Stimulated activated CD8-positive, alpha-beta memory T cell treated with anti-CD3 and anti-CD28 coated beads, Interleukin-4, amount 100 ng/mL, for 1 hour (primary cell): Measurements from ENCODE around the gene SOCS2.
"Not testable (repeated sequence)": the region's sequence is repeated elsewhere in the genome, so short reads cannot be mapped to it uniquely, and the experiment has no call there.

Source experiments
- DNase-seq, 2 donors: peaks; one replicate each; pipeline ENCODE4 v3.0.0-alpha.2; 2020; ENCODE audit warnings: low read depth in 2 of 2, low spot score in 1 of 2

Gene SOCS2

DNA sequence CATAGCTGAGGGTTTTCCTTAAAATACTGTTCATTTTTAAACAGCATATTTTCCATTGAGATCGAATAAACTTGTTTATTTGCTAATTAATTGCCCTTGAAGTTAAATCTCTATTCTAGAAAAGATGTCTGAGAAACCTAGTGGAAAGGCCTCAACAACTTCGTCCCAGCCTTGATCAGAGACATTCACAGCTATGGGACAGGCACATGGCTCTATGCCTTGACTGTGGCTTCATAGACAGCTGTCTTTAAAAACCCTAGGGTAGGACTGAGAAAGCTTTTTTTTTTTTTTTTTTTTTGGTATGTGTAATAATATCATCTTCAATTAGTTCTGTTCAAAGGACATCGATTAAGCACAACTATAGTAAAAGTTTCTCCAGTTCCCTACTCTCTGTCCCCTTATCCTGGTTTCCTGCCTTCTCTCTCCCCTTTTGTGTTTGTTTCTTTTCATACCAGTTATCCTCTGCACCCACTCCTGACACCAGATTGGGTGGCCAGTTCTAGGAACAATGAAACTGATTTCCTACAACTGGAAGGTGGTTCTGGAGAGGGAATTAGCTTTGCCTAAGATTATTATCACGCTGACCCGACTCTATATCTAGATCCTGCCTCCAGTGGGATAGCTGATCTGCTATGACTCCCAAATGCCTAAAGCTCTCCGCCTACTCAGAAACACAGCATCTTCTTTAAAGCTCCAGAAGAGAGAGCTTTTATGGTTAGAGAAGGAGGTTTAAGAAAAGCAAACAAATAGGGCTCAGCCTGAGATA is 20.3 kb downstream of the SOCS2 start:
- DNase-seq, result no peak

DNA sequence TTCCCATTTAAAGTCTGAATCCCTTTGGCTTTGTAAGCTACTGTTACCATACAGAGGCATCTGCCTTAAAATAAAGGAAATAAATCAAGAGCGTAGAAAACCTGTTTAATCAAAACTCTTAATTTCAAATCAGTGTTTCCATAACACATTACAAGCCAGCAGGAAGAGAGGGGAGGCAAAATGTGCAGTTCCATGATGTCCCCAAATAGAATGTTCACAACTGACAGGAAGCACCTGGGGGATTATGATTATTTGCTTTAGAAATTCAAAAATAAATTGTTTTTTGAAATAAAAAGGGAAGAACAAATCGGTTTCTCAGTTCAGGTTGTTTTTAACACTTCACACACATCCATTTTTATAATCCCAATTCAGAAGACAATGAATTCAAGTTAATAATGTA is 21.4 kb downstream of the SOCS2 start:
- DNase-seq, result no peak

DNA sequence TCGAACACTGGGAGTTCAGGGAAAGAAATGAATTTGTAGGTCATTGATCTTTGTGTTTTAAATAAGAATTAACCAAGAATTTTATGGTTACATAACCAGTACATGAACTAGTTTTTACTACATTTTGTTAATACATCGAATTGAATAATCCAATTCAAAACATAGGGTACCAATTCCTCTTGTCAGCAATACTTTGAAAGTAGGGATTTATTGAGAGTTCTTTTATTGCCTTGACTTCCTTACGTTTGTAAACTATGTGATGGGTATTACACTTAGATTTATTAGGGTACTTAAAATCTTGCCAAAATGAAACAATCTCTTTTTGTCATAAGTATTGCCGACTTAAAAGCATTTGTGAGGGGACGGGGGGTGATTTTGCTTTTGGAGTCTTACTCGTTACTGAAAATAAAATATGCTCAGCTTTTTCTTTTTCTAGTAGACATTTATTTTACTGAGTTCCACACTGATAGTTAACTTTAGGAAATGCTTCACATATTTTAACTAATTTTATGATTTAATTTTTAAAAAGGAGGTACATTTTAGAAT is 22.4 kb downstream of the SOCS2 start:
- no peak for DNase-seq

DNA sequence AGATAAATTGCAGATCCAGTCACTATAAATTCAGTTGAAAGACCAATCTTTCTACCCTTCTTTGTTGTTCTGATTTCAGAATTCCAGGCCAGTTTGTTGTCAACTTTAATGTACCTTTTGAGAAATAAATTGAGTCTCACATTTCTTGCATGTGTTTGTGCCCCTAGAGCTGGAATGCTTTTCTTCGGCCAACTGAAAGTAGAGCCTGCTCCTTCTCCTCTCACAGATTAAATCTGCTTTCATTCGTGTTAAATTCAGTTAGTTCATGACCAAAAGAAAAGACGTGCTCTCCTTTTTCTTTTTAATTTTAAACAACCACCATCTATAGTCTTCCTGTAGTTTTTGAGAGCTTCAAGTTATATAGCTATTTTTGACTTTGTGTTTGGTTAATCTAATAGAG is 22.9 kb downstream of the SOCS2 start:
- DNase-seq, result no peak

DNA sequence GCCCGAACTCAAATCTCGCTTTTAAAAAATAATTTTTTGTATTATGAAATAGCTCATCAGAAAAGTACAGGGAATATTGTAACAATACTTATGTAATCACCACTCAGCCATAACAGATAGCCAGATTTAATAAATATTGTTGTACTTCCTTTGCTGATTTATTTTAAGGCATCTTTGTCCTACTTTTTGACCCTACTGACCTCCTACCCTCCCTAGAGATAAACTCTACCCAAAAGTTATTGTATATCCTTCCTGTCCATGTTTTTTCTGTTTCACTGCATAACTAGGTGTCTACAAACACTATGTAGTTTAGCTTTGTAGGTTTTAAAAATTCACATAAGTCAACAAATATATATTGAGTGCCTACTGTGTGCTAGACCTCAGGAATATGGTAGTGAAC is 25.1 kb downstream of the SOCS2 start:
- no peak for DNase-seq

DNA sequence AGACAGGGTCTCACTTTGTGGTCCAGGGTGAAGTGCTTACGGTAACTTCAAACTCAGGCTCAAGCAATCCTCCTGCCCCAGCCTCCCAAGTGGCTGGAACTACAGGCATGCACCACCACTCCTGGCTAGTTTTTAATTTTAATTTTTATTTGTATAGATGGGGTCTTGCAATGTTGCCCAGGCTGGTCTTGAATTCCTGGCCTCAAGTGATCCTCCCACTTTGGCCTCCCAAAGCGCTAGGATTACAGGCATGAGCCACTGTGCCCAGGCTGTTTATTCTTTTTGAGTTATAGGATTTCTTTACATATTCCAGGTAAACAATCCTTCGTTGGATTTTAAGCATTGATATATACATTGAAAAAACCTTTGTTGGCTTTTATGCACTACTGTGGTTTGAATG is 26.7 kb downstream of the SOCS2 start:
- DNase-seq, result no peak

DNA sequence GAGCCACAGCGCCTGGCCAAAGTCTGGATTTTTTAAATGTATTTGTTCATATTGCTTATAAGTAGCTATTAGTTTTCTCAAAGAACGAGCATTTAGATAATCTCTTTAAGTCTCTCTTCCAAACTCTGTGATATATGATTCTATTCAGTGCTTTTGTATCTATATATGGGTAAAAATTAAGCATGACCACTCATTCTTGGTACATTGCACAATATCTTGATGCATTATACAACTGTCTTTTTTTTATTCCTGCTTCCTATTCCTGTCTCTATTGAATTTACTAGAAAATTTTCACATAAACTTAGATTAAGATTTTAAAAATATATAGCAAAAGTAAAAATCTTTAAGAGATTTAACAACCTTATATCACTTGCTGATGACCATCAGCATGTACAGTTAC is 29.1 kb downstream of the SOCS2 start:
- no peak for DNase-seq

DNA sequence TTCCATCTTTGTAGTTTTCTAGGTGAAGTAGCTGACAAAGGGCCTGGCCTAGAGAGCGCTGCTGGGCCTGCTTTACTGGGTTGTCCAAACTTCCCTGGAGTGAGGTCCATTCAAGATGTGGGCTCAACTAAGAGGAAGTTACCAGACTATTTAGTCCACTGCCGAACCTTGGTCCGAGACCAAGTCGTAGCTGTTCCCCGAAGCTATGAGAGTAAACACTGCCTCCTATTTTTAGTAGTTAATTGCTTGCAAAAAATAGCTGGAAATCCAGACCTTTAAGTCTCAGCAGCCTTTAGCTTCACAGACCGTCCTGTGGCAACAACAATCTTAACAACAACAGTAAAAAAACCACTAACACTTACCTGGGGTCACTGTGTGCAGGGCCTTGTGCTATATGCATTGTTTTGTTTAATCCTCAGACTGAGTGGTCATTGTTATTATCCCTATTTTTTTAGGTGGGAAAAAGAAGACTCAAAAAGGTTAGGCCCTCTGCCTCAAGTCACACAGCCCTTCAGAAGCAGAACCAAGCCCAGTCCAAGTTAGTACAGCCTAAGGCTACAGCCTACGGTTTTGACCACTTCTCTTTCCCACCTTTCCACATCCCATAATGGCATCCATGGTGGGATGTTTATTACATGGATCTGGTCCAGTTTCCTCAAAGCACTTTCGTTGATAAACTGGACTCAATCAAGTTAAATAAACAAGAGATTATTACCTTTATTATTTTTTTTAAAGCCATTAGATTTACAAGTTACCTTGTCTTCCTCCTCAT is 30.6 kb downstream of the SOCS2 start:
- DNase-seq, result no peak

DNA sequence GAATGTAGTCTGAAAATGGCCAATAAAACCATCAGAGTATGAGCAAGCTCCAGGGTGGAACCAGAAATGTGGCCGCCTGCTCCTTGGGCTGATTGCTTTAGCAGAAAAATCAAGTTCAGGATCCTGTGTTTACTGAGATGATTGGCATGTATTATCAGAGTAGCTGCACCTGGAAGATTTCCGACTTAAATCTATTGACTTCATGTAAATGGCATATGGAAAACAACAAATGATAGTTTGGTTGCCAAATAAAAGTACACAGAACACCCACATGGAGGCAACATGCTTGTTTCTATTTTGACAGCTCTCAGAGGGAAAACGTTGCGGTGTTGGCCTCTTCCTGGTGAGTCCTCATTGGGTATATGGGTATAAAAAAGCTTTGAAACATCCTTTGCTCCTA is 31.3 kb downstream of the SOCS2 start:
- DNase-seq, result no peak

DNA sequence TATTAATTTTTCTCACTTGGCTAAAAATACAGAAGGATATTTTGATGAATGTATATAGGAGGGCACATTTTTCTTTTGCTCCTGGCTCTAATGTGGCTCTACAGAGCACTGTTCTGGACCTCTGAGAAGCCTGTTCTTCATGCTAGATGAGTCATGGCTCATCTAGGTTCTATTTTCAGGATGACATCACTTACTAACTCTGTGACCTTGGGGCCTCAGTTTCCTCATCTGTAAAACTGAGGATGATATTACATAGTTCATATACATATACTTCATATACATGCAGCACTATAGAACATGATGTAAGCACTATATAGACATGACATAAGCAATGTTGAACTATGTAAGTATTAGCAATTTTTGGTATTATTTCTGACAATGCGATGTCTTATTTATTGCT is 35.8 kb downstream of the SOCS2 start:
- no peak for DNase-seq

DNA sequence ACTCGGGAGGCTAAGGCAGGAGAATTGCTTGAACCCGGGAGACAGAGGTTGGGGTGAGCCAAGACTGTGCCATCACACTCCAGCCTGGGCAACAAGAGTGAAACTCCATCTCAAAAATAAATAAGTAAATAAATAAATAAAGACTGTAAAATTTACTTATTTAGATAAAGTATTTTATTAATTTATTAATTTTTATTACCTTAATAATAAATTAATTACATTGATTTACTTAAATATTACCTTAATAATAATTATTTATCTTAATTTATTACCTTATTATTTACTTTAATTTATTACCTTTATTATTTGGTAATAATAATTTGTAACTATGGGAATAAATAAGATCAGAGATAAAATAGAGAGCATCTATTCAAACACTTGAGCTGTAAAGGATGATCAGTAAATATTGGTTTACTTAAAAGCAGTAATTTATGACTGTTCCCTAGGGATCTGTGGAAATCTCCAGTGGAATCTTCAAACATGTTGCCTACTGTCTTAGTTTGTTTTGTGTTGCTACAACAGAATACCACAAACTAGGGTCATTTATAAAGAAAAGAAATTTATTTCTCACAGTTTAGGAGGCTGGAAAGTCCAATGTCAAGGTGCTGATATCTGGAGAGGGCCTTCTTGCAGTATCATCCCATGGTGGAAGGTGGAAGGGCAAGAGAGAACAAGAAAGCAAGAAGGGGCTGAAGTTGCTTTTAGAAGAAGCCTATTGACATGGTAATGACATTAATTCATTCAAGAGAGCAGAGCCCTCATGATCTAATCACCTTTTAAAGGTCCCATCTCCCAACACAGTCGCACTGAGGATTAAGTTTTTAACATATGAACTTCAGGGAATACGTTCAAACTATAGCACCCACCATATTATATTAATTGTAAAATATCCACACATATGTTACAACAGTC is 37.1 kb downstream of the SOCS2 start:
- DNase-seq, result no peak

DNA sequence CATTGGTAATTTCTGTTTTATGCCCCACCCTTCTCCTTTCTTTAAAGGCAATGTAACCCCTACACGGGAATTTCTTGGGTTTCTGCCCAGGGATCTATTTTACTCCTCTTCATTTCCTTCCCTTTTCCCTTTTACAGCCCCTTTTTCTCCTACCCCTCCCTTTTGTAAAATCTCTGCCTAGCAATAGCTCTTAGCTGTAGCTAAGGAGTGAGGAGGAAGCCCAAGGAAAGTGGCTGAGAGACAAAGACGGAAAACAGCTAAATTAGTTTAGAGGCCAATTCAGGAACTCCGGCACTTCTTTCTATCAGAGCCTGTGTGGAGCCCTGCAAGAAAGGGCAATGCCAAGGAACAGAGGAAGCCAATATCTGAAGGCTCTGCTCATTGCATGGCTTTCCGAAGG is 40.3 kb downstream of the SOCS2 start:
- DNase-seq, result no peak

DNA sequence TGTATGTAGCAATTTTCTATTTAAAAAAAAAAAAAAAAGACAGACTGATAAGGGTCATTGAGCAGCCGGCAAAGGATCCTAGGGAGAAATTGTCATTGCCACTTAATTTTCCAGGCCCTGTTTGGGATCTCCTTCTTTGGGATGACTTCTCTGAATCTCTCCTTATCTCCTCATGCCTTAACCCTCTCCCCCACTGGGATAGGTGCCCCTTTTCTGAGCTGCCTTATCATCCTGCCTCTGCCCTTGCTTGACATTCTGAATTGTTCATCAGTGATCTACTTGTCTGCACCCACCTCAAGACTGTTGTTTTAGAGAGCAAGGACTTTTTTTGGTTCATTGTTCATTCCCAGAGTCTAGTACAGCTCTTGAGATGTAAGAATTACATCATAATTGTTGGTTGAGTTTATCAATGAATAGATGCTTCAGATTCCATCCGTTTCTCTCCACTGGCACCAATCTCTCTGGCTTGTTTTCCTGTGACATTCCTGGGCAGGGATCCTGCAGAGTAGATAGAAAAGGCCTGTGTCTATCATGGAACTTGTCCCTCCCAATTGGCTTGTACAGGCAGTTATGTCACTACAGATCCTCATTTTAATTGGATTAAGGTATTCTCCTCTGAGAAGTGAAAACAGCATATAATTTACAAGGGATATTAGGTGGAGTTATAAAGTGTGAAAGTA is 42.6 kb downstream of the SOCS2 start:
- DNase-seq, result no peak

DNA sequence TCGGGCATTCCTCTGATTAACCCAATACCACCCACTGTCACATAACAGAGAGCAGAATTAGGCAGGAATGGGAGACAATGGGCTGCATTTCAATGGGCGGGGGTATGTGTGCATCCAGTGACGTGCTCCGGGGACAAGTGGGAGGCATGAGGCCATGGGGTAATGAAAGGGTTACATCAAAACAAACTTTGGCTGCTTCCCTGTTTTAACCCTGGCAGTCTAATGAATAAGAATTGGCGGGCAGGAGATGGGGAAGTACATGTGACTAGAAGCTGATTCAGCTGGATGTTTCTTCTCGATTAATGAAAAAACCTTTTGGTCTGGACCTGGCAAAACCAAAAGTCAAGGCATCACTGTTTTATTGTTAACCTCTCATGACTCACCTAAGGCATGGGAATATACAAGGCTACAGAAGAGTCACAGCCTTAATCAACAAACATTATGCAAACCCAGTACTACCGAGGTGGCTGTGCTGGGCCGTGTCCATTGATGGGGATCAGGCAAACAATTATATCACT is 44.2 kb downstream of the SOCS2 start:
- DNase-seq, result no peak

DNA sequence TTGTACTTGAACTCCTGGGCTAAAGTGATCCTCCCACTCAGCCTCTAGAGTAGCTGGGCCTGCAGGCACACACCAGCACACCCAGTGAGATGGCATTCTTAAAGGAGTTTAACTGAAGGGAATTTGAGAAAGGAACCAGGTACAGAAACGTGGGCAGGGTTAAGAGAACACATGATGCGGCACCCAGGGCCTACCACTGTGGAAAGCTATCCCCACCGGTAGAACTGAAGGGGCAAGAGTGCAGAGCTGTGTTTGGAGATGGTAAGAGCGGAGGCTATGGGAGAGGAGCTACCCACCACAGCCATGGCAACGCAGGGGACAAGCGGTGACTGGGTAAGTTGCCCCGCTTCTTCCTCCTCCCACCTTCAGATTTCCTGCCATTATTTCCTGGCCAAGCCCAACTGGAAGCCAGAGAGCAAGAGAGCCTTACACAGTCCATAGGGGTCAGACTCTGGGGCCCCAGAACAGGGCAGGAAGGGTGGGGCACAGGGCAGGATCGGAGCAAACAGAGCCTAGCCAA is 46.5 kb downstream of the SOCS2 start:
- DNase-seq, result no peak

DNA sequence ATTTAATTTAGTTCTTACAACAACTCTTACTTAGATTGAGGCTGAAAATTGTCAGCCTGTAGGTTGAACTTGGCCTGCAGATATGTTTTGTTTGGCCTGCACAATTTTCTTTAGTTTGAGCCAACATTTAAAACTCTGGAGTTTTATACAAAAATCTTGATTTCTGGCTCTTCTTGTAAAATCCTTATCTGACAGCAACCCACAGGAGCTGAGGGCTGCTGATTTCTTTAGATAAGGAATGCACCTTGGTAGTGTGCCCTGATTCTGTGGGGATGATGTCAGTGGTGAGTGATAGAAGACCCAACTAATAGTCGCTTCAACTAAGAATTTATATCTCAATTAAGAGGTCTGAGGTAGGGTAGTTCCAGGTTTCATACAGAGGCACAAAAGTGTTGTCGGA is 49.5 kb downstream of the SOCS2 start:
- no peak for DNase-seq

DNA sequence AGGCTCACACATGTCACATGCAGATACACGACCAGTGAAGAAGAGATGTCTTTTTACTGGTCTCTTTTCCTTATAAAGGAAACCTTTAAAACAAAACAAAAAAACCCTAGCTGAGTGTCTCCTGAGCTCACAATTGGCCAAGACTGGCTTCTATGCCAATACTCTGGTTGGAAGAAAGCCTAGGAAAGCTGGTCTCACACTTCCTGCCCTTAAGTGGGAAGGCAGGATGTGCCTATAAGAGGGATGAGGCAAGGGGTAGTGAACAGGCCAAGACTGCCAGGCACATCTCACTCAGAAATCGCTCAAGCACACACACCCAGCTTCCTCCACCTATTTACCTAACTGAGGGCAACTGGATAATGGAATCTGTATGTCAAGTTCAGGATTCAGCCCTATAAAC is 50.0 kb downstream of the SOCS2 start:
- no peak for DNase-seq

DNA sequence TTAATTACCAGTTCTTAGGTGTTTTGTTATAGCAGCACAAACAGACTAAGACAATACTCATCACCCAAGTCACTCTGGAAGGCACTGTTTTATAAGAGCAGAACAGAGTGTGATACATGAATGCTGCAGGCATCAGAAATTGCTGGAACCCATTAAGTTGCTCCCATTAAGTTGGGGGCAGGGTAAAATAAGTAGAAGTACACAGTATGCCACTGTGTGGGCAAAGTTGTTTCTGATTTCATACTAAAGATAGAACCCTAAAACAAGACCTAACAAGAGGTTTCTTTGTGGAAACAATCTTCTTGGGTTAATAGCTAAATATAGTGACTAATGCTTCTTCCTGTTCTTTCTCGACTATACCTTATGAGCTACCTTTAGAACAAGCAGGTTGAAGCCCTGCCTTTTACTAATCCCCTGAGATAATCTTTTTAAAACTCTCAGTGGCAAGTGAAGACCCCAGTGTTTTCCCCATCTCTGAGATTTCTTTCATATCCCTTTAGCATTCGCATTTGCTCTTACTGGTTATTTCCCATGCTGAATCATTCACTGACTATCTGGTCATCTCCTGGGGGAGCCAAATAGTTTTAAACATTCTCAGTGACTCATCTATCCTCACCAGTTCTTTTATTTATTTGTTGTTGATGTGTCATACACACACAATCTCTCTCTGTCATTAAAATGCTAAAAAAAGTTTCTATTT is 52.3 kb downstream of the SOCS2 start:
- DNase-seq, result no peak

DNA sequence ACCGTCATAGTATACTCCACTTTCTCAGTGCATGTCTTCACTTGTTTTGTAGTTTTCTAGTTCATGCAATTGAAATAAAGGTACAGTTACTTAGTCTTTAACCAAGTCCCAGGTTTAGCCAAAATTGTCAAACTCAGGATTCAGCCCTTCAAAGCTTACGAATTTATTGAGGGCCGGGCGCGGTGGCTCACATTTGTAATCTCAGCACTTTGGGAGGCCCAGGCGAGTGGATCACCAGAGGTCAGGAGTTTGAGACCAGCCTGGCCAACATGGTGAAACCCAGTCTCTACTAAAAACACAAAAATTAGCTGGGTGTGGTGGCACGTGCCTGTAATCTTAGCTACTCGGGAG is 52.8 kb downstream of the SOCS2 start:
- not testable (repeated sequence) for DNase-seq

DNA sequence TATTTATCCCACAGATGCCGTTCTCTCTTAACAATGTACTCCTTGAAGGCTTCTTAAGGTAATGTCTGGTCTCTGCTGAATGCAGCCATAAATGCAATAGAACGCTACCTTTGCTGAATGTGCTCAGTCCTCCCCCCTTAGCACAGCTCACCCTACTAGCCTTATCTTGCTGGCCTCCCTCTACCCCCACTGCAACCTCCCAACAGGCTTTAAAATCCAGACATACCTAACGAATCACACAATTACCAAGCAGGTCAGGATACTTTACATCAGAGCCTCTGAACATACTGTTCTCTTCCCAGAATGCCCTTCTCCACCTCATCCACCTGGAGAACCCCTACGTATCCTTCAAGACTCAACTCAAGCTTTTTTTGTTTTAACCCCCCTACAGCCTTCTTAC is 53.7 kb downstream of the SOCS2 start:
- DNase-seq, result no peak
